HG03097 (cell line): ENCODE measurements around the gene HSPG2.

Source experiments
- ATAC-seq: cut with Tn5 transposase; IDR thresholded peaks from one replicate; pipeline ENCODE4 v1.9.1; 2021; ENCODE audit not compliant: unreplicated experiment, low FRiP score

HSPG2 gene

GRCh38 chr1:21849909-21850576, 87.1 kb downstream of the HSPG2 start:
- no peak for ATAC-seq

- no peak for ATAC-seq
These were observed 88.5 kb downstream of the HSPG2 start for GRCh38 chr1:21848524-21849174.

GRCh38 chr1:21847223-21848205, 89.6 kb downstream of the HSPG2 start:
- no peak for ATAC-seq

GRCh38 chr1:21845646-21846641, 91.2 kb downstream of the HSPG2 start:
- no peak for ATAC-seq

- no peak for ATAC-seq
These were observed 93.1 kb downstream of the HSPG2 start for GRCh38 chr1:21843996-21844395.

- ATAC-seq = no peak
These were observed 93.9 kb downstream of the HSPG2 start for GRCh38 chr1:21843208-21843607.

- ATAC-seq = no peak
These were observed 94.4 kb downstream of the HSPG2 start for GRCh38 chr1:21842606-21843162.

GRCh38 chr1:21841852-21842466, 95.2 kb downstream of the HSPG2 start:
- no peak for ATAC-seq

GRCh38 chr1:21840981-21841380, 96.1 kb downstream of the HSPG2 start:
- ATAC-seq = no peak

GRCh38 chr1:21839337-21840037, 97.6 kb downstream of the HSPG2 start:
- no peak for ATAC-seq

- no peak for ATAC-seq
These were observed 98.6 kb downstream of the HSPG2 start for GRCh38 chr1:21838359-21839157.

- ATAC-seq = no peak
These were observed 99.6 kb downstream of the HSPG2 start for GRCh38 chr1:21837476-21837875.

- no peak for ATAC-seq
These were observed 100.4 kb downstream of the HSPG2 start for GRCh38 chr1:21836729-21837128.

- no peak for ATAC-seq
These were observed 101.1 kb downstream of the HSPG2 start for GRCh38 chr1:21836010-21836409.

GRCh38 chr1:21834666-21835065, 102.4 kb downstream of the HSPG2 start:
- ATAC-seq = no peak

- ATAC-seq = no peak
These were observed 103.0 kb downstream of the HSPG2 start for GRCh38 chr1:21834094-21834493.

- ATAC-seq = no peak
These were observed 103.6 kb downstream of the HSPG2 start for GRCh38 chr1:21833392-21833976.
